Measurements from ENCODE around the gene ZNF474. TPM values are rescaled to one million over a fixed set of nuclear protein-coding genes. Genes with fewer than 3 reads are reported as not detected.
A peak's percentile ranks its signal among the peaks of the same experiment; 100 is the strongest.

The ZNF474 gene
- total and polyA plus RNA-seq, 2 of the 4 experiments (the other 2 are of a cell fraction): 0.24 to 0.54 TPM

DNA sequence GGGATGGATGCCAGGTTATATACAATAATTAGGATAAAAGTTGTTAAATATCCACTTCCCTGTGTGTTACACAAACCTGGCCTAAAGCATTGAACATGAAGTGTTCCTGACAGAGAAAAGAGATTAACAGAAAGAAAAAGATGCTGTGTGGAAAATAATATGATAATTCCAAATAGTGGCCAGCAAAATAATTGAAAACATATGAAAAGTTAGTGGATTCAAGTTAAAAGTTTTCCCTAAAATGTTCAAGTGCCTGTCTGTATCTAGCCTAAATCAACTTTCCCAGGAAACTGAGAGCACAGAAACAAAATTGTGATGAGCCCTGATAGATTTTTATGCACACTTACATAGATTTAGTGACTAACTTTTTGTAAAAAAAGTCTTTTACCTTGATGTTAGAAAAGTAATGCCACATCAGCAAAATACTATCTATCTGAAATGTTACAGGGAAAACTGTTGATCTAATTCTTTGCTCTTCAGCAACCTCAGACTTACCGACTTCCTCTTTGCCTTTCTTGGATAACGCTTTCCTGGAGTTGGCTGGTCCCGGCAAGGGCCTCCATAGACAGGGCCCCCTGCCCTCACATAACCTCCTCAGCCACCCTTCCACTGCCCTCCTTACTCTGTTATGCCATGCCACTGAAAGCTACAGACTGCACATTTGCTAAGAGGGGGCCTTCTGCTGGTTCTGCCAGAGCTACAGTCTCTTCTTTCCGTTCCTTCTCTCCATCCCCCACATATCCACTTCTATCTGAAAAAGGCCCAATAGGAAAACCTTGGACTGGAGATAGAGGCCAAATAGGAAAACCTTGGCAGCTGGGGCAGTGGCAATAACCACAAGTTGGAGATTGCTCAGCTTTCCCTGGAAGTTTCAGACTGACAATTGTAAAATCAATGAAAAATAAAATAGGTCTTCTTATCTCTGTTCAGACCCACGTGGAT lies 44.4 kb downstream of the ZNF474 start:
- peak overlapping the region; percentile 70 for H2AFZ ChIP-seq (replicated peaks; ENCODE audit: low read length, poor library complexity)
- no peak overlapping the region for H3K23ac ChIP-seq (ENCODE audit: low read depth, low read length)
- no peak overlapping the region for H3K4me2 ChIP-seq (ENCODE audit: low read depth, low read length)
- TF ChIP-seq NFE2L2 (IDR thresholded peaks at IDR 0.05; ENCODE audit: low read depth, low read length) (no peak), MAFK (IDR thresholded peaks at IDR 0.05; ENCODE audit: low read depth, low read length) (peak; percentile 91)
- ChIA-PET POLR2A (ENCODE audit: unreplicated experiment) (no interaction called here), CTCF (no interaction called here)
- H3K9me3 ChIP-seq (ENCODE audit: control insufficient read depth, insufficient read depth, low read length): no peaks in the 10 kb centered on the region
- 0 out of 2 replicates have a peak, but pooled peaks cover 6% of the 10 kb centered on the region for H3K9me1 ChIP-seq (ENCODE audit: insufficient read depth, low read length)
- peak overlapping the region; percentile 41; the same call in 1 of the 2 replicates for H3K18ac ChIP-seq (ENCODE audit: low read depth, low read length)
- in situ Hi-C loops (cut with MboI; ENCODE audit: low sequenced_read_pairs) (no loop called here), dilution Hi-C loops (cut with HindIII; ENCODE audit: low sequenced_read_pairs, unreplicated experiment) (no loop called here), intact Hi-C loops (cut with micrococcal nuclease) (no loop called here)
- H2BK120ac ChIP-seq (ENCODE audit: low read depth, low read length): peak overlapping the region; percentile 42
- H4K5ac ChIP-seq (ENCODE audit: low read depth, low read length): peak overlapping the region; percentile 42; the same call in 1 of the 2 replicates
- H3K14ac ChIP-seq (replicated peaks; ENCODE audit: low read depth, low read length): peak overlapping the region; percentile 26; the same call in 1 of the 2 replicates
- H3K4me1 ChIP-seq (ENCODE audit: control insufficient read depth, insufficient read depth, low read length): peaks cover 4% of the 10 kb centered on the region
- H4K91ac ChIP-seq (ENCODE audit: insufficient read depth, low read depth, low read length): peak overlapping the region; percentile 15; the same call in 1 of the 2 replicates
- no peak overlapping the region for H3K4me3 ChIP-seq (ENCODE audit: insufficient read depth, low read depth, low read length)
- H2AK9ac ChIP-seq (replicated peaks; ENCODE audit: low read depth, low read length, poor library complexity): peak overlapping the region; percentile 65
- no peaks in the 10 kb centered on the region for H3K36me3 ChIP-seq (ENCODE audit: control insufficient read depth, insufficient read depth, low read length)
- H4K20me1 ChIP-seq (ENCODE audit: insufficient read depth, low read length): no peaks in the 10 kb centered on the region
- ATAC-seq (ENCODE audit: low read depth) (no peak), DNase-seq (no peak)
- peak overlapping the region; percentile 23; the same call in 2 of the 3 replicates for H2BK15ac ChIP-seq (ENCODE audit: low read depth, low read length)
- H4K8ac ChIP-seq (ENCODE audit: low read depth in 2 of 2, low read length in 2 of 2): no peak overlapping the region
- H2BK5ac ChIP-seq (ENCODE audit: low read depth, low read length, poor library complexity, severe bottlenecking): no peak overlapping the region
- no peak overlapping the region; the same call in 1 of the 2 replicates for H2BK20ac ChIP-seq (ENCODE audit: low read depth, low read length)
- H2AK5ac ChIP-seq (ENCODE audit: low read depth, low read length): 0 out of 2 replicates have a peak overlapping the region, but pooled peaks have one; percentile 4
- no peak overlapping the region for H3K56ac ChIP-seq (ENCODE audit: extremely low read depth, insufficient read depth, low read length)
- H3K4ac ChIP-seq (ENCODE audit: low read depth, low read length): peak overlapping the region; percentile 29; the same call in 1 of the 2 replicates
- H3K79me1 ChIP-seq (ENCODE audit: low read depth in 1 of 2, low read length in 2 of 2): 0 out of 4 replicates have a peak, but pooled peaks cover 0 to 5% of the 10 kb centered on the region in 2 experiments
- no peaks in the 10 kb centered on the region for H3K27me3 ChIP-seq (ENCODE audit: control insufficient read depth, insufficient read depth, low read length)
- BruUV-seq (replicated peaks): no TSS peak
- 0% methylated on average over 1 of the region's 5 CpGs; no CpG with 5 or more reads in 1 of the 2 experiments for WGBS, 2 experiments (ENCODE audit: extremely low coverage in 2 of 2, insufficient read length in 1 of 2)
- no peak overlapping the region for H3K9ac ChIP-seq (ENCODE audit: low read depth, low read length)
- H3K27ac ChIP-seq (ENCODE audit: insufficient read depth, low read length): no peak overlapping the region
